Measurements from ENCODE around the gene GAS7. TPM values are rescaled to one million over a fixed set of nuclear protein-coding genes. Genes with fewer than 3 reads are reported as not detected.

GAS7 gene
- total RNA-seq, 1 donor from 2014 or later, result 47.7 TPM

DNA sequence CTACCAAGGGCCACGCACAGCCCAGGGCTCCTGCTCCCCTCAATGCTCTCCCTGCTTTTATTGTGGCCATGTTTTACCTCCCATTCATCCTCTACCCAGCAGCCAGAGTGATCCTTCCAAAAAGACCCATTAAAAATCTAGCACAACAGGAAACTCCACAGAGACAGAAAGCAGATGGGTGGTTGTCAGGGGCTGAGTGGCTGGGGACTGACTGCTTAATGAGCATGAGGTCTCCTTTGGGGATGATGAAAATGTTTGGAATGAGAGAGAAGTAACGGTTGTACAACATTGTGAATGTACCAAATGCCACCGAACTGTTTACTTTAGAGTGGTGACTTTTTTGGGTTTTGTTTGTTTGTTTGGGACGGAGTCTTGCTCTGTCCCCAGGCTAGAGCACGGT is 107.4 kb downstream of the GAS7 start:
- Mint-ChIP-seq H3K27ac (peak overlapping the region; percentile 48), H3K9me3 (peaks cover 7% of the 10 kb centered on the region)

GRCh38 chr17:10089196-10089804 is 109.1 kb downstream of the GAS7 start:
- H3K9me3 Mint-ChIP-seq, result peaks cover 7% of the 10 kb centered on the region
- peaks cover 51% of the 10 kb centered on the region for H3K4me1 Mint-ChIP-seq
- H3K4me3 Mint-ChIP-seq, result no peak overlapping the region
- DNase-seq (ENCODE audit: low spot score in 2 of 2, unreplicated experiment in 2 of 2), result no peak
- TF ChIP-seq, protein P1, sequence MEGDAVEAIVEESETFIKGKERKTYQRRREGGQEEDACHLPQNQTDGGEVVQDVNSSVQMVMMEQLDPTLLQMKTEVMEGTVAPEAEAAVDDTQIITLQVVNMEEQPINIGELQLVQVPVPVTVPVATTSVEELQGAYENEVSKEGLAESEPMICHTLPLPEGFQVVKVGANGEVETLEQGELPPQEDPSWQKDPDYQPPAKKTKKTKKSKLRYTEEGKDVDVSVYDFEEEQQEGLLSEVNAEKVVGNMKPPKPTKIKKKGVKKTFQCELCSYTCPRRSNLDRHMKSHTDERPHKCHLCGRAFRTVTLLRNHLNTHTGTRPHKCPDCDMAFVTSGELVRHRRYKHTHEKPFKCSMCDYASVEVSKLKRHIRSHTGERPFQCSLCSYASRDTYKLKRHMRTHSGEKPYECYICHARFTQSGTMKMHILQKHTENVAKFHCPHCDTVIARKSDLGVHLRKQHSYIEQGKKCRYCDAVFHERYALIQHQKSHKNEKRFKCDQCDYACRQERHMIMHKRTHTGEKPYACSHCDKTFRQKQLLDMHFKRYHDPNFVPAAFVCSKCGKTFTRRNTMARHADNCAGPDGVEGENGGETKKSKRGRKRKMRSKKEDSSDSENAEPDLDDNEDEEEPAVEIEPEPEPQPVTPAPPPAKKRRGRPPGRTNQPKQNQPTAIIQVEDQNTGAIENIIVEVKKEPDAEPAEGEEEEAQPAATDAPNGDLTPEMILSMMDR (IDR thresholded peaks at IDR 0.05; ENCODE audit: unreplicated experiment), result no peak
- H3K27me3 Mint-ChIP-seq (ENCODE audit: low read depth), result no peaks in the 10 kb centered on the region
- H3K36me3 Mint-ChIP-seq, result peaks cover 4% of the 10 kb centered on the region
- H3K27ac Mint-ChIP-seq, result peak overlapping the region; percentile 65

More for the DNA sequence above, 107.4 kb downstream of the GAS7 start:
- TF ChIP-seq, protein P1 (IDR thresholded peaks at IDR 0.05; ENCODE audit: unreplicated experiment), result no peak
- H3K27me3 Mint-ChIP-seq (ENCODE audit: low read depth), result no peaks in the 10 kb centered on the region
- no peak for DNase-seq (ENCODE audit: low spot score in 2 of 2, unreplicated experiment in 2 of 2)
- H3K4me1 Mint-ChIP-seq, result peaks cover 50% of the 10 kb centered on the region
- peaks cover 4% of the 10 kb centered on the region for H3K36me3 Mint-ChIP-seq
- no peak overlapping the region for H3K4me3 Mint-ChIP-seq

DNA sequence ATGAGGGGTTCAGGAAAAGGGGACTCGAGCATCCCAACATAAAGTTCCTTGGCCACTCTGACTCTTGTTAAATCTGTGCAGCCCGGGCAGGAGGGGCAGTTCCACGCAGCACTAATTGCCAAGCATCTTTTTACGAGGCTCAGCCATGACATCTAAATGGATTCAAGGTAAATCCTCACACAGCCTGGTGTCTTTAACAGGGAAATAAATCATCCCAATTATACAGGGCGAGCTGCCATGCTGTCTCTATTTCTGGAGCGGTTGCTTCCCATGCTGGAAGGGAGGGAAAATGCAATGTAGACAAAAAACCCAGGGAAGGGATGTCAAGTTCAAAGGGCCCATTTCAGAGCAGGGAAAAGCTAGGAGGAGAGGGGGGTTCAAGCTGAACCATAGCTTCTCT is 110.0 kb downstream of the GAS7 start:
- DNase-seq (ENCODE audit: low spot score in 2 of 2, unreplicated experiment in 2 of 2), result no peak
- peaks cover 51% of the 10 kb centered on the region for H3K4me1 Mint-ChIP-seq
- H3K4me3 Mint-ChIP-seq, result no peak overlapping the region
- no peaks in the 10 kb centered on the region for H3K27me3 Mint-ChIP-seq (ENCODE audit: low read depth)
- peak overlapping the region; percentile 81 for H3K27ac Mint-ChIP-seq
- TF ChIP-seq, protein P1 (IDR thresholded peaks at IDR 0.05; ENCODE audit: unreplicated experiment), result no peak
- peaks cover 7% of the 10 kb centered on the region for H3K9me3 Mint-ChIP-seq
- peaks cover 7% of the 10 kb centered on the region for H3K36me3 Mint-ChIP-seq

GRCh38 chr17:10087355-10087754 is 111.1 kb downstream of the GAS7 start:
- Mint-ChIP-seq H3K4me1 (peaks cover 51% of the 10 kb centered on the region), H3K36me3 (peaks cover 10% of the 10 kb centered on the region), H3K4me3 (no peak overlapping the region), H3K27me3 (ENCODE audit: low read depth) (no peaks in the 10 kb centered on the region), H3K9me3 (peaks cover 6% of the 10 kb centered on the region), H3K27ac (peak overlapping the region; percentile 92)
- TF ChIP-seq, protein P1 (IDR thresholded peaks at IDR 0.05; ENCODE audit: unreplicated experiment), result no peak
- no peak for DNase-seq (ENCODE audit: low spot score in 2 of 2, unreplicated experiment in 2 of 2)

- H3K36me3 Mint-ChIP-seq, result peaks cover 15% of the 10 kb centered on the region
- no peak overlapping the region for H3K27ac Mint-ChIP-seq
- TF ChIP-seq, protein P1 (IDR thresholded peaks at IDR 0.05; ENCODE audit: unreplicated experiment), result no peak
- H3K4me1 Mint-ChIP-seq, result peaks cover 35% of the 10 kb centered on the region
- H3K9me3 Mint-ChIP-seq, result peaks cover 15% of the 10 kb centered on the region
- H3K4me3 Mint-ChIP-seq, result no peak overlapping the region
- DNase-seq (ENCODE audit: low spot score in 2 of 2, unreplicated experiment in 2 of 2), result no peak
- H3K27me3 Mint-ChIP-seq (ENCODE audit: low read depth), result no peaks in the 10 kb centered on the region
Observed at GRCh38 chr17:10083864-10084263, 114.5 kb downstream of the GAS7 start.
